Measurements from ENCODE around the gene ARSB. TPM values are rescaled to one million over a fixed set of nuclear protein-coding genes. Genes with fewer than 3 reads are reported as not detected.

Gene ARSB
- total and polyA plus RNA-seq, 2 donors (not counting 1 experiment from before 2014, with no cell fraction given), result 4.6 to 9.8 TPM

DNA sequence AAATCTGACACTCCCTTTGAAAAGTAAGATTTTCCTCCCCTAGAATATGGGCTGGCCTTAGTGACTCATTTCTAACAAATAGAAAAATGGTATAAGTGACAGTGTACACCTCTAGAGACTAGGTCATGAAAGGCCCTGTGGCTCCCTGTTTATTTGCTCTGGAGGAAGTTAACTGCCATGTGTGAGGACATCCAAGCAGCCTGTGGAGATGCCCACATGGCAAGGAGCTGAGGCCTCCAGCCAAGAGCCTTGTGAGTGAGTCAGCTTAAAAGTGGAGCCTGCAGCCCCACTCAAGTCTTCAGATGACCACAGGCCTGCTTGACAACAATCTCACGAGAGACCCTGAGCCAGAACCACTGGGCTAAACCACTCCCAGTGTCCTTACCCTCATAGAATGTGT, 208.5 kb downstream of the ARSB start:
- no CpG with 5 or more reads among the region's 1 CpG for WGBS (ENCODE audit: insufficient coverage)
- Histone ChIP-seq H3K9ac (ENCODE audit: low read length) (no peak overlapping the region), H3K9me3 (ENCODE audit: control extremely low read depth in 1 of 3, control insufficient read depth in 2 of 3, insufficient read depth in 1 of 3, low read length in 2 of 3) (peaks cover 0 to 13% (median 0%) of the 10 kb centered on the region in 3 donors), H4K20me1 (ENCODE audit: control insufficient read depth, insufficient read depth, low read length, poor library complexity, severe bottlenecking) (no peaks in the 10 kb centered on the region), H2AFZ (ENCODE audit: insufficient read depth, low read depth, low read length, poor library complexity, severe bottlenecking) (no peak overlapping the region), H3K4me3 (ENCODE audit: control extremely low read depth in 1 of 5, extremely low read depth in 1 of 5, insufficient read depth in 1 of 5, low read depth in 2 of 5, low read length in 4 of 5) (no peak overlapping the region), H3K4me2 (replicated peaks; ENCODE audit: low read depth, low read length, poor library complexity, severe bottlenecking) (no peak overlapping the region), H3K27me3 (replicated peaks in 1 of 4; ENCODE audit: control extremely low read depth in 1 of 4, control insufficient read depth in 3 of 4, insufficient read depth in 4 of 4, low read length in 3 of 4) (no peaks in the 10 kb centered on the region), H3K79me2 (ENCODE audit: control insufficient read depth, insufficient read depth, low read length) (no peaks in the 10 kb centered on the region), H3K27ac (ENCODE audit: low read length in 2 of 2) (no peak overlapping the region), H3K4me1 (ENCODE audit: control insufficient read depth in 2 of 2, insufficient read depth in 2 of 2, low read length in 2 of 2) (peaks cover 8% of the 10 kb centered on the region in 2 donors), H3K36me3 (replicated peaks in 1 of 2; ENCODE audit: control extremely low read depth in 1 of 2, control insufficient read depth in 1 of 2, extremely low read depth in 1 of 2, insufficient read depth in 2 of 2, low read length in 1 of 2) (peaks cover 0 to 17% of the 10 kb centered on the region in 2 experiments)
- Mint-ChIP-seq H3K27ac (no peak overlapping the region), H3K27me3 (no peaks in the 10 kb centered on the region), H3K4me1 (peaks cover 8% of the 10 kb centered on the region), H3K9me3 (ENCODE audit: insufficient read depth) (no peaks in the 10 kb centered on the region), H3K4me3 (no peak overlapping the region)
- ATAC-seq (ENCODE audit: low read depth) (no peak), DNase-seq (no peak)
- TF ChIP-seq, protein P1, sequence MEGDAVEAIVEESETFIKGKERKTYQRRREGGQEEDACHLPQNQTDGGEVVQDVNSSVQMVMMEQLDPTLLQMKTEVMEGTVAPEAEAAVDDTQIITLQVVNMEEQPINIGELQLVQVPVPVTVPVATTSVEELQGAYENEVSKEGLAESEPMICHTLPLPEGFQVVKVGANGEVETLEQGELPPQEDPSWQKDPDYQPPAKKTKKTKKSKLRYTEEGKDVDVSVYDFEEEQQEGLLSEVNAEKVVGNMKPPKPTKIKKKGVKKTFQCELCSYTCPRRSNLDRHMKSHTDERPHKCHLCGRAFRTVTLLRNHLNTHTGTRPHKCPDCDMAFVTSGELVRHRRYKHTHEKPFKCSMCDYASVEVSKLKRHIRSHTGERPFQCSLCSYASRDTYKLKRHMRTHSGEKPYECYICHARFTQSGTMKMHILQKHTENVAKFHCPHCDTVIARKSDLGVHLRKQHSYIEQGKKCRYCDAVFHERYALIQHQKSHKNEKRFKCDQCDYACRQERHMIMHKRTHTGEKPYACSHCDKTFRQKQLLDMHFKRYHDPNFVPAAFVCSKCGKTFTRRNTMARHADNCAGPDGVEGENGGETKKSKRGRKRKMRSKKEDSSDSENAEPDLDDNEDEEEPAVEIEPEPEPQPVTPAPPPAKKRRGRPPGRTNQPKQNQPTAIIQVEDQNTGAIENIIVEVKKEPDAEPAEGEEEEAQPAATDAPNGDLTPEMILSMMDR (IDR thresholded peaks at IDR 0.05), result no peak
- TF ChIP-seq EZH2 (IDR thresholded peaks at IDR 0.05; ENCODE audit: borderline replicate concordance, insufficient read depth, low read depth, low read length, poor library complexity, severe bottlenecking), result no peak
- POLR2A ChIA-PET, result interaction anchor here (1.1 kb wide), 1 partner anchor 48 kb away, joined by 3 read pairs; no protein-coding TSS in a partner anchor
- intact Hi-C loops (cut with micrococcal nuclease), result no loop called here
- CTCF ChIA-PET, result interaction anchor here (1.2 kb wide), 1 partner anchor 49 kb away, joined by 3 read pairs; no protein-coding TSS in a partner anchor

- no peak for TF ChIP-seq EZH2 (IDR thresholded peaks at IDR 0.05; ENCODE audit: borderline replicate concordance, insufficient read depth, low read depth, low read length, poor library complexity, severe bottlenecking)
- TF ChIP-seq, protein P1 (IDR thresholded peaks at IDR 0.05), result no peak
- ATAC-seq (ENCODE audit: low read depth), result no peak
- no peak overlapping the region for H3K27ac Mint-ChIP-seq
- H4K20me1 ChIP-seq (ENCODE audit: control insufficient read depth, insufficient read depth, low read length, poor library complexity, severe bottlenecking), result no peaks in the 10 kb centered on the region
- no peak for DNase-seq
- H3K27me3 Mint-ChIP-seq, result no peaks in the 10 kb centered on the region
- H3K9me3 ChIP-seq (ENCODE audit: control extremely low read depth in 1 of 3, control insufficient read depth in 2 of 3, insufficient read depth in 1 of 3, low read length in 2 of 3), result peaks cover 0 to 13% (median 0%) of the 10 kb centered on the region in 3 donors
- no peak overlapping the region for H3K27ac ChIP-seq (ENCODE audit: low read length in 2 of 2)
- H3K4me3 ChIP-seq (ENCODE audit: control extremely low read depth in 1 of 5, extremely low read depth in 1 of 5, insufficient read depth in 1 of 5, low read depth in 2 of 5, low read length in 4 of 5), result no peak overlapping the region
- H3K79me2 ChIP-seq (ENCODE audit: control insufficient read depth, insufficient read depth, low read length), result no peaks in the 10 kb centered on the region
- H3K9me3 Mint-ChIP-seq (ENCODE audit: insufficient read depth), result no peaks in the 10 kb centered on the region
- peaks cover 33% of the 10 kb centered on the region for H3K4me1 Mint-ChIP-seq
- ChIA-PET CTCF (no interaction called here), POLR2A (no interaction called here)
- no peak overlapping the region for H3K9ac ChIP-seq (ENCODE audit: low read length)
- no peaks in the 10 kb centered on the region for H3K27me3 ChIP-seq (replicated peaks in 1 of 4; ENCODE audit: control extremely low read depth in 1 of 4, control insufficient read depth in 3 of 4, insufficient read depth in 4 of 4, low read length in 3 of 4)
- no peak overlapping the region for H2AFZ ChIP-seq (ENCODE audit: insufficient read depth, low read depth, low read length, poor library complexity, severe bottlenecking)
- peaks cover 17 to 25% of the 10 kb centered on the region in 2 donors for H3K4me1 ChIP-seq (ENCODE audit: control insufficient read depth in 2 of 2, insufficient read depth in 2 of 2, low read length in 2 of 2)
- WGBS (ENCODE audit: insufficient coverage), result 87% methylated on average over 6 of the region's 8 CpGs
- H3K4me2 ChIP-seq (replicated peaks; ENCODE audit: low read depth, low read length, poor library complexity, severe bottlenecking), result no peak overlapping the region
- intact Hi-C loops (cut with micrococcal nuclease), result no loop called here
- no peaks in the 10 kb centered on the region for H3K36me3 ChIP-seq (replicated peaks in 1 of 2; ENCODE audit: control extremely low read depth in 1 of 2, control insufficient read depth in 1 of 2, extremely low read depth in 1 of 2, insufficient read depth in 2 of 2, low read length in 1 of 2)
- no peak overlapping the region for H3K4me3 Mint-ChIP-seq
Observed at GRCh38 chr5:78773655-78774054, 211.5 kb downstream of the ARSB start.
